Measurements from ENCODE around the gene PITPNC1.

GRCh38 chr17:67689534-67690177 is 312.6 kb downstream of the PITPNC1 start:
- TF ChIP-seq CTCF (IDR thresholded peaks at IDR 0.05) (peak; percentile 42 to 78 (median 70)), POLR2A (IDR thresholded peaks at IDR 0.05) (no peak), EP300 (IDR thresholded peaks at IDR 0.05) (no peak), POLR2AphosphoS5 (IDR thresholded peaks at IDR 0.05) (no peak)
